C1 segment of cervical spinal cord (tissue), 14 donors: ENCODE data around the gene MRPS14.

ENCODE experiments used
- DNase-seq, 14 donors: peaks; one replicate each; lab custom pipeline; 2025; lab: John Stamatoyannopoulos, UW

MRPS14 gene

DNA sequence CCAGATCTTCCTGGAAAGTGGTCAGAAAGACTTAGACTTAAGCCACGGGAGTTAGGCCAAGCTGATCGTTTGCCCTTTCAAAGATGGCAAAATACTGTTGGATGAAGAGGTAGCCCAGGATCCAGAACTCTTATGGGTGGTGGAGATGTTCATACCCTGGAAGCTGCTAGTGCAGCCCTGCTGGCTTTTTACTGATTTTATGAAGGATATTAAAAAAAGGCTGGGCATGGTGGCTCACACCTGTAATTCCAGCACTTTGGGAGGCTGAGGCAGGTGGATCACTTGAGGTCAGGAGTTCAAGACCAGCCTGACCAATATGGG is 657 bp upstream of the MRPS14 start:
- DNase-seq: peak in 1 of 14 donors; percentile 38

DNA sequence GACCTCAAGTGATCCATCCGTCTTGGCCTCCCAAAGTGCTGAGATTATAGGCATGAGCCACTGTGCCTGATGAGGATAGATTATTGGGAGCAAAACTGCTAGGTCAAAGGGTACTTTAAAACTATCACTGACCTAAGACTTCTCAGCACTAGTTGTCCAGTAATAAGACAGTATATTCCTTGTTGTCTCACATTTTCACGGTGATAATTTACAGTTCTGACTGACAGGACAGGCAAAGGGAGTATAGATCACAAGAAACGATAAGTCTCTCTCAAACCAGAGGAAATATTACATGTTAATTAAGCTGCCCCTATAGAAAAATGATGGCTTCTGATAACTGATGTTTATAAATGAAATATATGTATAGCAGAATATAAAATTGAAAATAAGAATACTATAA is 3.7 kb downstream of the MRPS14 start:
- no peak for DNase-seq

DNA sequence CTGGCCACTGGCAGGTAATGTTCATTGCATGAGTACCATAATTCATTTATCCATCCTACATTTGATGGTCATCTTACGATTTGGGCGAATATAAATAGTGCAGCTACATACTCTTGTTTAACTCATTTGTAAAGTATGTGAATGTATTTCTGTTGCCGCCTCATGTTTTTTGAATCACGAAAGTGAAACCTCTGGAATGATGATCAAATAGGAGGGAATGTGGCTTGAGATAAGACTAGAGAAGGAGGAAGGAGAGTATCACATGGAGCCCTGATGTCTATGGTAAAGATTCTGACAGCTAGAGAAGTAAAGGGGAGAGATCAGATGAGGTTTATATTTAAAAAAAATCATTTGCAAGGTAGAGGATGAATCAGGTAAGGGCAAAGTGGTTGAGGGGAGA is 8.0 kb downstream of the MRPS14 start:
- no peak for DNase-seq

DNA sequence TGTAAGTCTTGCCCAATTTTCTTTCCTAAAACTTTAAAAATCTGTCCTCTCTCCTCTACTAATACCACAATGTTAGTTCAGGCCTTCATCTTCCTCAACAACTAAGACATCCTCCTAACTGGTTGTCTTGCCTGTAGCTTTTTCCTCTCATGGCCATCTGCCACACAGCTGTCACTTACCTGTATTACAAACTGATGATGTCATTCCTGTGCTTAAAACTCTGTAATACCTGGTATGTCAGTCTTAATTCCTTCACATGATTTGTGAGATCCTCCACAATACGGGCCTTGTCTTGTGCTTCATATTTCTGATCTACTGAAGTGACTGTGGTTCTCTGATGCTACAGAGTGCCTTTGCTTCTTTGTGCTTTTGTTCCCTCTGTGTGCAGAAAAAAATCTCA is 9.8 kb downstream of the MRPS14 start:
- DNase-seq: no peak

DNA sequence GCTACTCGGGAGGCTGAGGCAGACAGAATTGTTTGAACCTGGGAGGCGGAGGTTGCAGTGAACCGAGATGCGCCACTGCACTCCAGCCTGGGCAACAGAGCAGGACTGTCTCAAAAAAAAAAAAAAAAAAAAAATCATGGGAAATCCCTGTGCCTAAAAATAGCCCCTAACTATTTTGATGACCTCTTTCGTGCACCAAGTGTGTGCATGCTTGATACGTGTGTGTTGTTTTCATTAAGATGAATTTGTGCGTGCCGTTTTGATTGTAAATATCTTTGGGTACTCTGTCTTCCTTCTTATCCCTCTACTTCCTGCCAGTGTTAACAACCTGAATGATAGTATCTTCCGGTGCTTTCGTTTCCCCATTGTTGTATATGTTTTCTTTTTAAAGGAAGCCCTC is 13.7 kb downstream of the MRPS14 start:
- DNase-seq: no peak

DNA sequence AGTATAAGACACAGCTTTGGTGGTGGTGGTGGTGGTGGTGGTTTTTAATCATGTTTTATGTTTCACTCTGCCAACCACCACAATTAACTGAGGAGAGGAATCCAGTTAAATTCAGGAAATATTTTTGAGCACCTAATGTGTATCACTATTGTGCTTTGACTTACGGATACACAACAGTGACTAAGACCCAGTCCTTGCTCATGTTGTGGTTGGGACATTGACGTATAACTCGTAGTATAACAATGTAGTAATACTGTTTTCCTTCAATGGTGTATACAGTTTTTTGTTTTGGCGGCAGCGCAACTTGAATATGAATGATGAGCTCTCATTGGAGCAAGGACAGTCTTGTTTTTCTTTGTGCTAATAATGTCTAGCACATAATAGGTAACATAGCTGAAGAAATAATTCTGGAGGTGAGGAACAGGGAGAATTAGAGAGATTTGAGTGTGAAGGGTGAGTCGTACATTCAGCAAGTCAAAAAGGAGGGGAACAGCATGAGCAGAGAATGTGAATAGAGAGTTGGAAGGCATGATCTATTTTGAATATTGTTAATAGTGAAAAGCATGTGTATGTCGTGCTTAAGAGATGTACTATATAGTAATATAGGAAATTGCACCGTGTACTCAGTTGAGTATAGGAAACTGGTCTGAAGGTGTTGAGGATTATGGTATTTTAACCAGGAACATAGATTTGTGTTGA is 18.0 kb downstream of the MRPS14 start:
- no peak for DNase-seq

DNA sequence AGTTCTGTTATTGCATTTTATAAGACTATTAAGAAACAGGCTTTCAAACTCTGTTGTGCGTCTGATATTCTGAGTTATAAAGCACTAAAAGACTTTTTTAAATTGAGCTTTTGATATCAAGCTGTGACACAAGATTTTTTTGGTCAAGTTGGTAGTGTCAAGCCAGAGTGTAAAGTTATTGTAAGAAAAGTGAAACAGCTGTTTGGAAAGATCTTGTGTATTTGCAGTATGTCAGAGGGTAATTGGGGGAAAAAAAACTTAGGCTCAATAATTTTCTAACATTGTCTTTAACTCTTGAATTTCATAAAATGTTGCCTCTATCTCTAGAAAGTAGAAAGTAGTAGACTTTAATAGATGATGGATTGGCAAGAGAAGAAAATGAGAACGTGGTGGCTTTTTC is 19.7 kb downstream of the MRPS14 start:
- no peak for DNase-seq

DNA sequence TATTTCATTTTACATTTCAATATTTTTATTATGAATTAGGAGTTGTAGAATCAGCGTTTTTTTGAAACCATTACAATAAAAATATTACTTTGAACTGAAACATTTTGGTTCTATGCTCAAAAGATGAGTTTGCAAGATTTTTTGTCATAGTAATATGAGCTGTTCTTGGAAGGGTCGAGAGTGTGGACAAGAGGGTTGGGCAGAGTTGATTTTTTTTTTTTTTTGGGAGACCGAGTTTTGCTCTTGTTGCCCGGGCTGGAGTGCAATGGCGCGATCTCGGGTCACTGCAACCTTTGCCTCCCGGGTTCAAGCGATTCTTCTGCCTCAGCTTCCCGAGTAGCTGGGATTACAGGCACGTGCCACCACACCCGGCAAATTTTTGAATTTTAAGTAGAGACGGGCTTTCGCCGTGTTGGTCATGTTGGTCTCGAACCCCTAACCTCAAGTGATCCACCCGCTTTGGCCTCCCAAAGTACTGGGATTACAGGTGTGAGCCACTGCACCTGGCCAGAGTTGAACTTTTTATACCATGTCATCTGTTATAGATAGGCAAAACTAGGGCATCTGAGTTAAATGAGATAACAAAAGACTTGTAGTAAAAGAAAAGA is 20.2 kb downstream of the MRPS14 start:
- no peak for DNase-seq

DNA sequence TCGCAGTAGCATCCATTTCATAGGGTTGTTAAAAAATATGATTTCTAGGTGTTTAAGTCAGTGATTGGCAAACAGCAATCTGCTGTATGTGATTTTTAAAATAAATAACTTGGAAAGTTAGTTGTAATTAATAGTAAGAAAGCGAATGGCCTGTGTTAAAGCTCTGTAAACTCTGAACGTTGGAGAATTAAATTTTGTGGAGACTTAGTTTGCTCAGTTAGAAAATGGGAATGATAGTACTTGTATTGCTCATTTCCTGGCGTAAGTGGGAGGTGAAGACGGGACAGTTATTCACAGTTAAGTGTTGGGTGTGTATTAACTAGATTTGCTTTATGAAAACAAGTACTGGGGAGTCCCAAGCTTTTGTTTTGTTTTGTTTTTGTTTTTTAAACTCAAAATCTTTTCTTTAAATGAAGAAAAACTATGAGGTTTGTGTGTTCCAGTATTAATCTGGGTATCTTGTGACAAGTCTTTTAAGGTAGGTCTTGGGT is 22.5 kb downstream of the MRPS14 start:
- no peak for DNase-seq

DNA sequence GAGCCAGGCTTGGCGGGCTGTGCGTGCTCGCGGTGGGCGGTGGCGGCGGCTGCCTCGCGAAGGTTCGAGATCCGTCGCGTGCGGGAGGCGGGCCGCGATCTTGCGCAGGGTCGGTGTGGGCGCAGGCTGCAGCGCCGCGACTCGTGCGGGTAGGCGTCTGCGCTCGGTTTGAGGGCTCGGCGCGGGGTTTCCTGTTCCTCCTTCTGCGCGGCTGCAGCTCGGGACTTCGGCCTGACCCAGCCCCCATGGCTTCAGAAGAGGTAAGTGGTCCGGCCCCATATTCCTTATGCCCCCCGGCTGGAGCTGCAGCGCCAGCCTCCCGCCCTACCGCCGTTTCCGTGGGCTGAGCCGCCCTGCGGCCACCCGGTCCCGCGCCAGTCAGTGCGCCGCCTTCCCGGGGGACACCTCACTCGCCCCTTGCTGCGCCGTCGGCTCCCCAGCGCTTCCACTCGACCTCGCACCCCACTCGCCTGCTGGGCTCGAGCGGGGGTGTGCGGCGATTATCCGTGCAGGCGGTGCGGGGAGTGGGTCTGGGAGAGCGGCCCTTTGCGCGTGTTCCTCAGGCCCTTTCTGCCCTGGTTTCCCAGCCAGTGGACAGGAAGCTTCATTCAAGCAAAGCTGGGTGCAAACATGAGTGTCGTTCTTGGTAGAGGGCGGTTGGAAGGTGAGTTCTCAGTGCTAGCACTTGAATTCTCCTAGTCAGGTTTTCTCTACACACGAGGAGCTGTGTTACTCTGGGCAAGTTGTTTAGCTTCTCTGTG is 23.1 kb downstream of the MRPS14 start, which contains the start of gene CACYBP:
CACYBP (plus strand) TSS at position 12 of the 761 bp plus-strand sequence; CDS start at position 246, 234 bp downstream.
- peak in 9 of 14 donors; percentile 51 to 81 (median 74) for DNase-seq

DNA sequence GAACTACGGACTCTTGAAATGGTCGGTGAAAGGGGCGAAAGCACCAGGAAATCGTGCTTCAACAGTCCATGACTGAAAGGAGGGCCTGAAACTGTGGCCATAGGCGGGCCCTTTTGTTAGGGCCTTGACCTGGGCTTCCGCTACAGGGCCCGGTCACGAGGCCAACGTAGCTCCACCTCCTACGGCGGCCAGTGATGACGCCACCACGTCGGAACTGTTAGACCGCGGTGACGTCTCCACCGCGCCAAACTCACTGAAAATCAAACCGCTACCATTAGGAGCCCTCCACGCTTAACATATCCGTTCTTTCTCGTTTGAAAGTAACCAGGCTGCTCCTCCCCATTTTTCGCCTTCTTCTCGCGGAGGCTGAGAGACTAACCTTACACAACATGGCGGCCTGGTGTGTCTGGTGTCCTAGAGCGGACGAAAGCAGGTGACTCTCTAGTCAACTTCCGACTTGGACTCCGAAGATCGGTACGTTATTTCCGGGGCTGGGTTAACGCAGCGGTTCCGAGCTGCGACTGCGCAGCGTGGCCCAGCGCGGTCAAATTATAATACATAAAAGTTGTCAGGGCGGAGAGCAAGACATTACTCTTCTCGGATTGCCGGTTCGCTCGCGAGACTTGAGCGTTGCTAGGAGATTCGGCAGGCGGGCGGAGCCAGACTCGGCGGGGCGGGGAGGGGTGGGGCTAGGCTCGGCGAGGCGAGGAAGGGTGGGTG is 23.8 kb downstream of the MRPS14 start:
- DNase-seq: peak; percentile 87 to 100 (median 99)

DNA sequence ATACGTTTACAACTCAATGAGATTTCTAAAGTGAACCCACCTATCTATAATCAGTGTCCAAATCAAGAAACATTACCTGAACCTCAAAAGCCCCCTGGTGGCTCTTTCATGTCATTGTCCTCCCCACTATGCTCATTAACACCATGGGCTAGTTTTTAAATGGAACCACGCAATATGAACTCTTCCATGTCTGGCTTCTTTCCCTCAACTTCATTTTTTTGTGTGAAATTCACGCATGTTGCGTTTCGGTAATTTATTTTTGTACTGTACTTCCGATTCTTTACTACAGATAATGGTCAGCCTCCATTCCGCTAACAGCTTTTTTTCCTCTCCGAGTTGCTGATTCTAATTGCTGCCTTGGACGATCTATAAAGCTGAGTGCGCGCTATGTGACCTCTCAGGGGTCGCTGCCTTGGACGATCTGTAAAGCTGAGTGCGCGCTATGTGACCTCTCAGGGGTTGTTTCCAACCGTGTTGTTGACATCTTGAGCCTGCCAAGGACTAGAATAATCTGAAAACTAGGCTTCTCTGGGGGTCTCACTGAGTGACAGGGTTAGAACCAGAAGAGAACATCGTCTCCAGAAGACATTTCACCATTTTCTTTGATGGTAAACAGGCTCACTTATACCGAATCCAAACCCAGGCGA is 24.5 kb downstream of the MRPS14 start:
- peak in 4 of 14 donors; percentile 43 to 65 (median 52) for DNase-seq

DNA sequence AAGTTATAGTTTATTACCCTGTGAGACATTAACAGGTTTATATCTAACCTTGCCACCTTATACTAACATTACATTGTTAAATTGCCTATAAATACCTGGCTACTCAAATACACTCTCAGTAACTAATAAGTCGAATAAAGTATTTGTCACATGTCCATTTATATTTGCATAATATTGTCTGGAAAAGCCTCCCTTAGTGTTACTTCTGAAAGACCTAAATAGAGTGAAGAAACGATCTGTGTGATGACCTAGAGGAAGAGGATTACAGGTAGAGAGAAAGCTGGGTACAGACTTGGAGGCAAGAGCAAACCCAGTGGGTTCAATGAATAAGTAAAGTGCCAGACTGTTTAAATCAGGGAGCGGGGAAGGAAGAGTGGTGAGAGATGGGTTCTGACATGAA is 26.2 kb downstream of the MRPS14 start:
- DNase-seq: no peak

DNA sequence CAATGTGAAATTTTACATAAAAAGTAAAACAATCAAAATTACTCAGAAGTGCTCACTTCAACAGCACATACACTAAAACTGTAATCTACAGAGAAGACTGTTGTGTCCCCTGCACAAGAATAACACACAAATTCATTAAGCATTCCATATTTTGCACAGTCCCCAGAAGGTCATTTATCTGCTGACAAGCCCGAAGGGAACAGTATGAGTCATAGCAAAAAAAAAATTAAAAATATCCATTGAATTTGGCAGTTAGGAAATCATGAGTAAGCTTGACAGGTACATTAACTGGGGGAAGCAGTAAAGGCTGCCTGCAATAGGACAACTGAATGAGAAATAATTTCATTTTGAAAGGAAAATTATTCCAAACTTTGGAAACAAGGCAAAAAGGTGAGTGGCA is 26.7 kb downstream of the MRPS14 start:
- DNase-seq: no peak

DNA sequence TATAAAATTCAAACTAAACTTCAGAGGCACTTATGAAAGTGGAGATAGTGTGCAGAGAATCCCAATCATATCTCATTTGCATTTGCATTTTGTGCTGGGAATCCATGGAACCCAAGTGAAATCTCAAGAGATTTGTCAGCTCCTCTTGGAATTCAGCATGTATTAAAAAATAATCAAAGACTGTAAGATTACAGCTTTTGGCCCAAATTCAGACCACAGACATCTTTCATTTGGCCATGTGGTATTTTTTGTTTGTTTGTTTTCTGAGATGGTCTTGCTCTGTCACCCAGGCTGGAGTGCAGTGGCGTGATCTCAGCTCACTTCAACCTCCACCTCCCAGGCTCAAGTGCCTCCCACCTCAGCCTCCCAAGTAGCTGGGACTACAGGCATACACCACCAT is 27.3 kb downstream of the MRPS14 start:
- no peak for DNase-seq

DNA sequence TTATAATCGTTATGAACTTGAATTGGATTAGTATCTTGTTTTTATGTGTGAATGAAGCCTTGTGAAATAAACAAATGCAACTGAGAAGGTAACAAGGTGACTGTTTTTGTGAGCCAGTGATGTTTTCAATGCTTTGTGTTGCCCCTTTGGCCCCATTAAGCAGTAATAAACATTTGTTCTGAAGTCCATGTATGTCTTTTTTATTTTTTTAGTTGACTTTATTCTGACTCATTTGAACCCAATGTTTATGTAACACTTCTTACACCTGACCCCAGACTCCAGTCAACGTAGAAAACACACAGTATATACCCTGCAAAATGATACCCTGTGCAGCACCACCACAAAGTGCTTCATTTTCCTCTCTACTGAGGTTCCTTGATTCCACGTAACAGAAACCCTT is 28.1 kb downstream of the MRPS14 start:
- DNase-seq: no peak

DNA sequence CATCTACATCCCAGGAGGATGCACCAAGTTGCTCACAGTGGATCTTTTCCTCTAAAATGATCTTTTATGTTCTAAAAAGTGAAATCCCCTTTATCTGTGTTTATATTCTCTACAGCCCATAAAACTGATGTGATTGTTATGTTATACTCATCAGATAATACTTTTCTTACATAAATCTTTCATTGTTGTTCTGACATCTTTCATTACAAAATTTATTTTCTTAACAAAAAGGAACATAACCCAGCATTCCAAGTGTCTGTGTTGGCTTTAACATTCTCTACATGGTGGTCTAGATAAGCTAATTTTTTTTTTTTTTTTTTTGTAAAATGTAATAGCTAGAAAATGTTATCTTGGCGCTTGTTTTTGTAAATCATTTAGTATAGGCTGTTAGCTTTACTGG is 31.8 kb downstream of the MRPS14 start:
- no peak for DNase-seq

DNA sequence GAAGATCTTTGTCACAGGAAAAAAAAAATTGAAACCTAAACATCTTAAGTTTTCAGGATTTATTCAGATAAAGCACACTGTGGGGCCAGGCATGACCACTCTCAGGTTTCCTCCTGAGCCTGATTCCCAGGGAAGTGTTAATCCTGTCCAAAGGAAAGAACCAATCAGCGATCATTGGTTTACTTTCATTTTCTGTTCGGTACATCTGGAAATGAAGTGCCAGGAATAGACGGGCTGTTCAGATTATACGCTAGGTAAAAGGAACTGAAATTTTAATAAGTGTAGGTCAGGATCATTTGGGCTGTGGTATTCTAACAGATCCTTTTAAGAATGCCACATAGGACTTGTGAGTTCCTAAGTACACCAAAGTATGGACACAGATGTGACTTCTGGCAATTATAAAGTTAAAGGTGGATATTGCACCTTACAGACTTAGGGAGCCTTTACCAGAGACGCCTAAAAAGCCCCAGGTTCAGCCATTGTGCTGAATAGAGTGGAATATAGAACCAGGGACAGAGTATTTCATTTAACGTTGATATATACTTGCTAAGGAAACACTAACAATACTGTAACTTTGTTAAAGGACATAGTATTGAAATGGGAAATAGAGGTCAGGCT is 32.7 kb downstream of the MRPS14 start:
- peak in 1 of 14 donors; percentile 7 for DNase-seq

DNA sequence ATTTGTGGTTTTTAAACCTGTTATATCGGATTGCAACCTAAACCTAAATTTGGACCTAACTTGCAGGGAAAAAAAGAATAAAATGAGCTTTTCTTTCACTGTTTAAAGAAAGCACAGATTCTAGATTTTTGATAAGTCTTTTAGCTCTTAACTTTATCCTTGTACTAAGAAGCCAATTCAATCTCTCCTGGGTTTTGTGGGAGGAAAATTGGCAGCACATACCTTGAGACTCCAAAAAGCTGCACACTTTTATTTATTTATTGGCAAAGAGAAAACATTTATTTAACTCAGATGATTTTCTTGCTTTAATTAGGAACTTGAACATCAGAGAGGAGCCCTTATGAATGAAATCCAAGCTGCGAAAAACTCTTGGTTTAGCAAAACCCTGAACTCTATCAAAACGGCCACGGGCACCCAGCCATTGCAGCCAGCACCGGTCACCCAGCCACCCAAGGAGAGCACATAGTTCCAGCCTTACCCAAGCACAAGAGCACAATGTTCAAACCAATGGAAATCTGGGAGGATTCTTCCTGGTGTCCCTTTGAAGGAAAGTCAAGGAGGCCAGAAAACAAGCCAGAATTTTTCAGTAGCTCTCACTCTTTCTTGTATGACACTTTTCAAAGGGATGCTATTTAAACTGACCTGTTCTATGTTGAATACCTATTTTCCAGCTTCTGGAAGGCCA is 33.5 kb downstream of the MRPS14 start:
- DNase-seq: peak in 1 of 14 donors; percentile 9

DNA sequence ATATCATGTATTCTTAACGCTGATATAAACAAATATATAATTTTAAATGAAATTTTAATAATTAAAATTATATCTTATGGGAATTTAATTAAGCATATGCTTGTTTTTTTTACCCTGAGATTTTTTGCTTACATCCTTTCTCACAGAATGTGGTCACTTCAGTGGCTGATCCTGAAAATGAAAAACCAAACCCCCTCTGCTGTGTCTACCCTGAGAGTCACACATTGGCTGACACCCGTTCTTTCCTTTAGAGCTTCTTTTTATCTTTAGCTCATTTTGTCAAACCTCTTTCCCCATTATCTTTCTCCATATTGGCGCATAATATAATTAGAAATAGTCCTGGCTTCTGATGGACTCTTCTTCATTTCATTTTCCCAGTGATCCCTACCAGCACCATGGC is 34.2 kb downstream of the MRPS14 start:
- DNase-seq: no peak
